ENCODE measurements around the gene UBE2O. TPM values are rescaled to one million over a fixed set of nuclear protein-coding genes. Genes with fewer than 3 reads are reported as not detected.

The UBE2O gene
- total and polyA plus RNA-seq, 10 donors: 7.2 to 55.9 (median 30.4) TPM

DNA sequence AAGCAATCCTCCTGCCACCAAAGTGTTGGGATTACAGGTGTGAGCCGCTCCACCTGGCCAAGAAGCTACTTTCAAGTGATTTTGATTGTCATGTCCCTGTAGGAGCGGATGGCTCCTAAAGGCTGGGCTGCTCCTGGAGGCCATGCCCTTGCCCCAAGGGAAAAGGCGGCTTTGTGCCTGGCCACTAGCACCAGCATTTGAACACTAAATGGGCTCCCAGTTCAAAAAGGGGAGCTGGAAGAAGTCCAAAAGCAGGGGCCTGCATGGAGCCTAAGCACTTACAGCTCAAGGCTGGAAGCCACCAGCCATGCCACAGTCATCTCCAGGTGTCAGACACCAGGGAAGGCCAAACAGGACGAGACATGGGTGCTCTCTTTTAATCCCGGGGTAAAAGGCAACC, 41.7 kb downstream of the UBE2O start:
- intact Hi-C loops (cut with DNase I; ENCODE audit: low total_unique reads): no loop called here
- H3K27ac ChIP-seq: no peak overlapping the region
- TF ChIP-seq POLR2AphosphoS5 (IDR thresholded peaks at IDR 0.05): no peak
- TF ChIP-seq, protein P1, sequence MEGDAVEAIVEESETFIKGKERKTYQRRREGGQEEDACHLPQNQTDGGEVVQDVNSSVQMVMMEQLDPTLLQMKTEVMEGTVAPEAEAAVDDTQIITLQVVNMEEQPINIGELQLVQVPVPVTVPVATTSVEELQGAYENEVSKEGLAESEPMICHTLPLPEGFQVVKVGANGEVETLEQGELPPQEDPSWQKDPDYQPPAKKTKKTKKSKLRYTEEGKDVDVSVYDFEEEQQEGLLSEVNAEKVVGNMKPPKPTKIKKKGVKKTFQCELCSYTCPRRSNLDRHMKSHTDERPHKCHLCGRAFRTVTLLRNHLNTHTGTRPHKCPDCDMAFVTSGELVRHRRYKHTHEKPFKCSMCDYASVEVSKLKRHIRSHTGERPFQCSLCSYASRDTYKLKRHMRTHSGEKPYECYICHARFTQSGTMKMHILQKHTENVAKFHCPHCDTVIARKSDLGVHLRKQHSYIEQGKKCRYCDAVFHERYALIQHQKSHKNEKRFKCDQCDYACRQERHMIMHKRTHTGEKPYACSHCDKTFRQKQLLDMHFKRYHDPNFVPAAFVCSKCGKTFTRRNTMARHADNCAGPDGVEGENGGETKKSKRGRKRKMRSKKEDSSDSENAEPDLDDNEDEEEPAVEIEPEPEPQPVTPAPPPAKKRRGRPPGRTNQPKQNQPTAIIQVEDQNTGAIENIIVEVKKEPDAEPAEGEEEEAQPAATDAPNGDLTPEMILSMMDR (IDR thresholded peaks at IDR 0.05 in 8 of 11, conservative IDR thresholded peaks at IDR 0.05 in 3 of 11): no peak
- no peak for TF ChIP-seq POLR2A (IDR thresholded peaks at IDR 0.05)
- H3K9me3 ChIP-seq: no peaks in the 10 kb centered on the region
- H3K36me3 ChIP-seq: peaks cover 0 to 40% (median 5%) of the 10 kb centered on the region in 6 donors
- no peaks in the 10 kb centered on the region for H3K27me3 ChIP-seq (replicated peaks in 1 of 7)
- WGBS, 5 donors: 92 to 98% (median 96%) methylated on average over 5 of the region's 5 CpGs
- H3K4me3 ChIP-seq: no peak overlapping the region
- peaks cover 1 to 47% (median 33%) of the 10 kb centered on the region in 6 donors for H3K4me1 ChIP-seq
- peak; percentile 48 for DNase-seq

DNA sequence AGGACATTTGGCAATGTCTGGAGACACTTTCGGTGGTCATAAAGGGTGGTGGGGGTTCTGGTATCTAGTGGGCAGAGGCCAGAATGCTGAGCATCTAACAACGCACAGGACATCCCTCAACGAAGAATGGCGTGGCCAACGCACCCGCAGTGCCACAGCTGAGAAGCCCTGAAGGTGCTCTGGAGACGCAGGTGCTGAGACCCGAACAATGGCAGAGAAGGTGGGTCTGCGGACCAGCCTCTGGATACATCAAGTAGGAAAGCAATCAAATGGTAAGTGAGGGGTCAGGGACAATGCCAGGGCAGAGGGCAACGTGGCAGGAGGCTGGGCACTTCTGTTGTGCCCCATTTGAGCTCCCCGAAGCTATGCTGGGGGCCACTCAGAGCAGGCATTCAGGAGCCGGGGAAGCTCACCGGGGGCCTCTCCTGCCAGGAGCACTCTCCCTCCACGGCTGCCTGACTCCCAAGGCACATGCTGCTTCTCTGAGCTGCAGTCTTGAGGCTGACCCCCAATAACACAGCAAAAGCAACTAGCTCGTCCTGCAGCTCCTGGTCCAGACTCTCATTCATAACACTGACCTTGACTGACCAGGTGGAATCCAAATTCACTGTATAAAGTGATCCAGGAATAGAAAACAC, 42.5 kb downstream of the UBE2O start:
- TF ChIP-seq POLR2AphosphoS5 (IDR thresholded peaks at IDR 0.05) (no peak), POLR2A (IDR thresholded peaks at IDR 0.05) (no peak)
- TF ChIP-seq, protein P1 (IDR thresholded peaks at IDR 0.05 in 8 of 11, conservative IDR thresholded peaks at IDR 0.05 in 3 of 11): no peak
- intact Hi-C loops (cut with DNase I; ENCODE audit: low total_unique reads): no loop called here
- Histone ChIP-seq H3K36me3 (peaks cover 0 to 40% (median 5%) of the 10 kb centered on the region in 6 donors), H3K9me3 (no peaks in the 10 kb centered on the region), H3K4me1 (peaks cover 9 to 55% (median 41%) of the 10 kb centered on the region in 6 donors), H3K27ac (no peak overlapping the region), H3K4me3 (no peak overlapping the region), H3K27me3 (replicated peaks in 1 of 7) (no peaks in the 10 kb centered on the region)
- WGBS, 5 donors: 91 to 95% (median 94%) methylated on average over 12 to 15 of the region's 15 CpGs
- peak; percentile 56 for DNase-seq

DNA sequence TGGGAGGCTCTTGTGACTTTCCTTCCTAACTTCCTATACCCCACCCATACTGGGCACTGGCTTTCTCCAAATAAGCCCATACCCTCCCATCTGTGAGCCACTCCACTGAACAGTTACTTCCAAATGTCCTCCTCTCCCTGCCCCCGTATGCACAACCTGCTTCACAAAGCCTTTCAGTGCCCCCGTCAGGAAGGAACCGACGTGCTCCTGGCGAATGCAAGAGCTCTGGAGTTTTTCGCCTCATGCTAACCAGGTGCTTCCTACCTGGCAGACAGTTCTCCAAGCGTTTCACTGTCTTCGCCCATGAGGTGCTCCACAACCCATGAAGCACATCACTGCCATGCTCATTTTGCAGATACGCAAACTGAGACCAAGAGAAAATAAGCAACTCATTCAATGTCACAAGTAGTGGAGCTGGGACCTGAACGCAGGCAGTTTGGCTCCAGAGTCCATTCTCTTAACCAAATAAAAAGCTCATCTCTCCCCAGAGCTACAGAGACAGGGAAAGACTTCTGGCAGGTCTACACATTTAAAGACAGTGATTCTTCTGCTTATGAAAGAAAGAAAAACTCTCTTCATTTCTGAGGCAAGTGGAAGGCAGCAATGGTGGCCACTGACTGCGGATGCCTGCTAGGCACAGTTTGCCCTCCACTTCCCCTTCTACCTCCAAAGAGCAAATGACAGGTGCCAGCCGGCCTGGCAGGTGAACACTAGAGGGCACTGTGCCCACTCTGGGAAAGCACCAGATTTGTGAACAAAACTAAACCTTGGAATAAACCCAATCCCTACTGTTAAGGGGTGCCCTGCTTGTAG, 44.7 kb downstream of the UBE2O start:
- intact Hi-C loops (cut with DNase I; ENCODE audit: low total_unique reads): loop anchor here (5.0 to 10.0 kb wide), 2 partner anchors 47 to 99 kb away; partner anchors contain the start of gene UBE2O
- WGBS, 5 donors: 66 to 77% (median 70%) methylated on average over 12 of the region's 12 CpGs
- Histone ChIP-seq H3K9me3 (no peaks in the 10 kb centered on the region), H3K27me3 (replicated peaks in 1 of 7) (no peaks in the 10 kb centered on the region), H3K4me3 (no peak overlapping the region), H3K36me3 (peaks cover 0 to 58% (median 23%) of the 10 kb centered on the region in 6 donors), H3K4me1 (peaks cover 12 to 45% (median 39%) of the 10 kb centered on the region in 6 donors), H3K27ac (no peak overlapping the region)
- TF ChIP-seq POLR2A (IDR thresholded peaks at IDR 0.05) (no peak), POLR2AphosphoS5 (IDR thresholded peaks at IDR 0.05) (peak in 1 of 3 donors; percentile 21)
- TF ChIP-seq, protein P1 (IDR thresholded peaks at IDR 0.05 in 8 of 11, conservative IDR thresholded peaks at IDR 0.05 in 3 of 11): peak; percentile 59 to 95 (median 82)
- DNase-seq: peak; percentile 93

DNA sequence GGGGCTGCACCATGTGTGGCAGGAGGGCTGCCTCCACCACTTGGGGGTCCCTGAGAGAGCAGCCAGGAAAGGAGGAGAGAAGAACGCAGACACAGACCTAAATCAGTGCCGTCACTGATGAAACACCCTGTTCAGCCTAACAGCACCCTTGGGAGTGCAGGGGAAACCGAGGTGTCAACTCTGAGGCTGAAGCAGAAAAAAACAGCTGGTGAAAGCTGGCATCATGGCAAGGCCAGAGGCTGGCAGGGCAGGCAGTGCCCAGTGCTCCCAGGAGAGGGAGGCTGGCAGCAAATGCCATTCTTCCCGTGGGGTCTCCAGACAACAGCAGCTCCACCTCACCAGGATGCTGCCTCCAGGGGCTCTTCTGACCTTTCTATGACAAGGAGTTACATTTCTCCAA, 45.4 kb downstream of the UBE2O start:
- H3K9me3 ChIP-seq: no peaks in the 10 kb centered on the region
- TF ChIP-seq POLR2A (IDR thresholded peaks at IDR 0.05) (no peak), POLR2AphosphoS5 (IDR thresholded peaks at IDR 0.05) (no peak)
- TF ChIP-seq, protein P1 (IDR thresholded peaks at IDR 0.05 in 8 of 11, conservative IDR thresholded peaks at IDR 0.05 in 3 of 11): no peak
- DNase-seq: peak; percentile 54
- peaks cover 0 to 60% (median 30%) of the 10 kb centered on the region in 6 donors for H3K36me3 ChIP-seq
- 74 to 87% (median 79%) methylated on average over 4 of the region's 4 CpGs for WGBS, 5 donors
- no peak overlapping the region for H3K4me3 ChIP-seq
- H3K27ac ChIP-seq: no peak overlapping the region
- peaks cover 12 to 45% (median 39%) of the 10 kb centered on the region in 6 donors for H3K4me1 ChIP-seq
- H3K27me3 ChIP-seq (replicated peaks in 1 of 7): no peaks in the 10 kb centered on the region
- intact Hi-C loops (cut with DNase I; ENCODE audit: low total_unique reads): loop anchor here (5.0 to 10.0 kb wide), 2 partner anchors 47 to 100 kb away; partner anchors contain the start of gene UBE2O

All from spleen (tissue), 11 donors.